ENCODE measurements around the gene PIH1D1. TPM values are rescaled to one million over a fixed set of nuclear protein-coding genes. Genes with fewer than 3 reads are reported as not detected.

The PIH1D1 gene
- total RNA-seq, 1 experiment from 2014 or later = 153 TPM

- TF ChIP-seq HMGA2 (CRISPR knock-in tag; IDR thresholded peaks at IDR 0.05) (no peak), JAZF1 (CRISPR knock-in tag; IDR thresholded peaks at IDR 0.05) (no peak), ARID4B (CRISPR knock-in tag; IDR thresholded peaks at IDR 0.05; ENCODE audit: borderline replicate concordance) (0 out of 2 replicates have a peak, but pooled peaks have one; percentile 45), NR1H2 (CRISPR knock-in tag; IDR thresholded peaks at IDR 0.05) (no peak), NFE2L1 (CRISPR knock-in tag; IDR thresholded peaks at IDR 0.05) (no peak), ZNF416 (CRISPR knock-in tag; IDR thresholded peaks at IDR 0.05) (no peak), ZNF423 (CRISPR knock-in tag; IDR thresholded peaks at IDR 0.05) (no peak), E2F1 (CRISPR knock-in tag; IDR thresholded peaks at IDR 0.05) (no peak), FOXP1 (CRISPR knock-in tag; IDR thresholded peaks at IDR 0.05; ENCODE audit: borderline replicate concordance) (no peak), E2F5 (CRISPR knock-in tag; IDR thresholded peaks at IDR 0.05) (no peak), ZBTB21 (CRISPR knock-in tag; IDR thresholded peaks at IDR 0.05; ENCODE audit: borderline replicate concordance) (no peak; the same call in 1 of the 2 replicates), STAT6 (CRISPR knock-in tag; conservative IDR thresholded peaks at IDR 0.05; ENCODE audit: low read depth) (no peak), ZBTB43 (CRISPR knock-in tag; IDR thresholded peaks at IDR 0.05) (no peak), RORB (CRISPR knock-in tag; IDR thresholded peaks at IDR 0.05) (no peak), SOX15 (CRISPR knock-in tag; IDR thresholded peaks at IDR 0.05) (no peak), TEAD4 (CRISPR knock-in tag; IDR thresholded peaks at IDR 0.05) (no peak), CBFB (CRISPR knock-in tag; IDR thresholded peaks at IDR 0.05; ENCODE audit: low read depth) (no peak), FOXJ3 (CRISPR knock-in tag; IDR thresholded peaks at IDR 0.05; ENCODE audit: borderline replicate concordance) (no peak), ATF6 (CRISPR knock-in tag; IDR thresholded peaks at IDR 0.05) (no peak), GABPB1 (CRISPR knock-in tag; IDR thresholded peaks at IDR 0.05) (no peak), RELA (CRISPR knock-in tag; IDR thresholded peaks at IDR 0.05; ENCODE audit: borderline replicate concordance) (no peak), SP1 (CRISPR knock-in tag; conservative IDR thresholded peaks at IDR 0.05) (peak; percentile 81), TP53 (CRISPR knock-in tag; IDR thresholded peaks at IDR 0.05) (no peak), ATF1 (CRISPR knock-in tag; IDR thresholded peaks at IDR 0.05) (no peak), MXD4 (CRISPR knock-in tag; IDR thresholded peaks at IDR 0.05; ENCODE audit: borderline replicate concordance) (no peak)
Observed at GRCh38 chr19:49436381-49437017, 15.1 kb downstream of the PIH1D1 start (continued).
